Activated CD4-positive, CD25-positive, alpha-beta regulatory T cell (primary cell): ENCODE measurements around the gene LMO1.
A peak's percentile ranks its signal among the peaks of the same experiment; 100 is the strongest.

ENCODE experiments used
- DNase-seq, 4 experiments: peaks; one replicate each; lab custom pipeline; 2025; lab: John Stamatoyannopoulos, UW

Gene LMO1

DNA sequence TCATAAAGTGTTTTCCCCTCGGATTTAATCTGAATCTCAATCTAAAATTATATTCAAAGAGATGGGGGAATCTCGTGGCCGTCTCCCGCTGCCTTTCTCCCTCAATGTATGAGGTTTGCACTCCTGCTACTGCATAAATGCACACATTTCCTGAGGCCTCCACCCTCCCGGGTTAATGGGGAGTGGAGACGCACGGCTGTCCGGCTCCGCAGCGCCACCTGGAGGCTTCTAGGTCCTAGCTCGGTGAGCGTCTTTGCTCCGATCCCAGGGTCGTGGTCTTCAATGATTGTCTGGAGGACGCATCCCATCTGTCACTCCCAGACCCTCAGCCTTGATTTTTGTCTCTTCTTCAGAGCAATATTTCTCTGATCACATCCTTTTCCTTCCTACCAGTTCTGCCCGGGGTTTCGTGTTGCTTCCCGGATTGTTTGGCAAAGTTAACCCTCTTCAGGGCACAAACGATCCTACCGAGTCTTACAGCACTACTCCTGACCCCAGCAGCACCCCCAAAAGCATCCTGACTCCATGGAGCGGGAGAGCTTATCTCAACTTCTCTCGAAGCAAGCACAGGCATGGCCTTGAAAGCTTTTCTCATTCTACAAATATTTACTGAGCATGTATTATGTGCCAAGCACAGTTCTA lies at the start of gene LMO1:
LMO1 (minus strand) TSS at position 110 of the 642 bp plus-strand sequence. CDS start 516 bp downstream, outside the sequence.
- peak; percentile 38 to 56 (median 42) for DNase-seq

DNA sequence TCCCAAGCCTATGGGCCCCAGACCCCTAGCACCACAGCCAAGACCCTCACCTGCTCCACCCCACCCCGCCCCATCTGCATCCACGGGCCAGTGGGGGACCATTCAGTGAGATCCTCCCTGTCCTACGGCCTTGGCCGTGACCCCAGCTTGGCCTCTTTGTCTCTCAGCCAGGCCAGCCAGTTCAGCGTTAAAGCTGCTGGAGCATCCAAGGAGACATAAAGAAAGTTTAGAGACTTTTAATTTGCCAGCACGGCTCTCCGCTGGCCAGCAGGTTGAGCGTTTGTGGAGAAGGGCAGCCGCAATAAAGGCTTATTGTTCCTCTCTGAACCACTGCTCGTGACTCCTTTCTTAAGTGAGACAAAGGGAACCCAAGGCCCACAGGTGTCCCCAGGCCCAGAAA lies 49.3 kb upstream of the LMO1 start:
- DNase-seq, result no peak

DNA sequence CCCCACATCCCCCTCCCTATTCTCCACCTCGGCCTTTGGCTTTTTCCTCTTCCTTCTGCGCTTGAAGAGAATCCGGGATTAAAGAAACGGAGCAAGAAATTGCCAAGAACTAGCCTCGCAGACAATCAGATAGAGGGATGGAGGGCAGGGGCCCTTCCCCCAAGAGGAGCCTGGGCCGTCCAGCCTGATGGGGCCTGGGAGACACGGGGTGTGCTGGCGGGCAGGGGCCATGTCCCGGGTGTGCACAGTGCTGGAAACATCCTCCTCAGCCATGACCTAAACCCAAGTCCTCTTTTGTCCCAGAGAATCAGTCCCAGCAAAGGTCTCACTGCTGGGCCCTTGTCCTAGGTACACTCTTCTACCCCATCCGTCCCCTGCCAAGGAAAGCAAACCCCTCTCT lies 47.7 kb upstream of the LMO1 start:
- no peak for DNase-seq

DNA sequence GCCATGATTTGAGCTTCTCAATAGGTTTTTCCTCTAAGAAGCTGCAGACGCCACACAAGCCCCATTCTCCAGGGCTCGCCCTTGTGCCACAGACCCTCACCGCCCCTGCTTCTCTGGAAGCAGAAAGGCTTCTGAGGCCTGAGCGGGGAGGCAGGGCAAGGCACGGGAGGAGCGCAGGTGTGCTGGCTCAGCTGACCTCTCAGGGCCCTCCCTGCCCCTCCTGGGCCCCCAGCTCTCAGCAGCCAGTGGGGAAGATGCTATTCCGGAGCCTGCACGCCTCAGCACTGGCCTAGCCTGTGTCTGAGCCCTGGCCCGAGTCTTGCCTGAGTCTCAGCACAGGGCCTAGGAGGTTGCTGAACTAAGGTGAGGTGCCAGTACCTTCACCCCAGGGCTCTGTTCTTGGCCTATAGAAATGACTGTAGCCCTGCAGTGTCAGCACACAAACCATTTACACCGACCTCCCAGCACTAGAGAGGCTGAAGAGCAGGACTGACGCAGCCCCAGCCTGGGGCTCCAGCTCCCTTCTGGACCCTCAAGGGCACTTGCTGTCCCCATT lies 47.1 kb upstream of the LMO1 start:
- no peak for DNase-seq

DNA sequence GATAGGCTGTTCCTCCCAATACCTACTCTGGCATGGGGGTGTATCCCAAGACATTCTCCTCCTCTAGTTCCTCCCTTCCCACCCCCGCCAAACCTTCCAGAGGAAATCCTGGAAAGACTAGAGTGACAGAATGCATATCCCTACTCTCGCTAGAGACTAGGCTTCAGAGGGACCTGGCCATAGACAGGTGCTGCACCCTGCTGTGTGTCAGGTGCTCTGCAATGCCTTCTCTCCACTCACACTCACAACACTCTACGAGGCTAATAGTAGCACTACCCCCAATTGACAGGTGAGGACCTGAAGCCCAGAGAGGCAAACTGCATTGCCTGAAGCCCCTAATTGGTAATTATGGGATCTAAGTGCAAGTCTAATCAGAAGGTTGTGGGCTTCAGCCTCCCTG lies 46.2 kb upstream of the LMO1 start:
- no peak for DNase-seq

DNA sequence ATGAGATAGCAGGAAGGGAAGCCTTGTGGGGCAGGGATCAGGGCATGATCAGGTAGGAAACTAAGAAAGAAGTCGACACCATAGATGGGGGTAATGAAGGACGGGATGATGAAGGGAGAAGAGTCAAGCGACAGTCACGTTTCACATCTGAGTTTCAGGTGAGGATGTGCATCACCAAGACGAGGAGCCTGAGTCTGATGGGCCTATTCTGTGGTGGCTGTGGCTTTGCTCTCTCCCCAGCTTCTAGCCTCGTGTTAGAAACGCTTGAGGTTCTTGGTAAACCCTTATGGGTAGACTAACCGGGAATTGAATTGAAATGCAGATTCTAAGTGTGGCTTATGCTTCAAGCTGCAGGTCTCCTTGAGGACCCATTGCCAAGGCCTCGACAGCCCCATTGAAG lies 45.6 kb upstream of the LMO1 start:
- DNase-seq, result no peak

DNA sequence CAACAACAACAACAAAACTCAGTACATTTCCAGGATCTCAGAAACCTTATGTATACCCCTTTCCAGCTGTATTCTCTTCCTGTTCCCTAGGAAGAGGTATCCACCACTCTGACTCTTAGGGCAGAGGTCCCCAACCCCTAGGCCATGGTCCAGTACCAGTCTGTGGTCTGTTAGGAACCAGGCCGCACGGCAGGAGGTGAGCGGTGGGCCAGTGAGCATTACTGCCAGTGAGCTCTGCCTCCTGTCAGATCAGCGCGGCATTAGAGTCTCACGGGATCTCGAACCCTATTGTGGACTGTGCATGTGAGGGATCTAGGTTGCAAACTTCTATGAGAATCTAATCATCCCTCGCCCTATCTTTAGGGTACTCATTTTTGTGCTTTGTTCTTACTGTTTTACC lies 43.9 kb upstream of the LMO1 start:
- no peak for DNase-seq

DNA sequence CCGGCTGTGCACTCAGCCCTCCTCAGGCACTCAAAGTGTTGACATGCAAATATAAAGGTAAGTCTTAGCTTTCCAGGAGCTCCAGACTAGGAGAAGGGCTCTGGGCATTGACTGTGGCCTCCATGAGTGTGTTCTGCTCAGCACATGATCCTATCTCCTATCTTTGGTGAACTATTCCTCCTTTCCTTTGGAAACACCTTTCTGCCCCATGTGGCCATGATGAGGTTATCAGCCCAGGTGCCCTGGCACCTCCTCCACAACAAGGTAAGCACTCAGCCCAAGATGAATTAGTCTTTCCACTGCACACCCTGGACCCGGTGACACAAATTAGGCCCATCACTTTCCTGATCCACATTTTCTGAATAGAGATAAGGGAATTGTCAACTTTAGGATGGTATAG lies 37.9 kb upstream of the LMO1 start:
- DNase-seq, result no peak

DNA sequence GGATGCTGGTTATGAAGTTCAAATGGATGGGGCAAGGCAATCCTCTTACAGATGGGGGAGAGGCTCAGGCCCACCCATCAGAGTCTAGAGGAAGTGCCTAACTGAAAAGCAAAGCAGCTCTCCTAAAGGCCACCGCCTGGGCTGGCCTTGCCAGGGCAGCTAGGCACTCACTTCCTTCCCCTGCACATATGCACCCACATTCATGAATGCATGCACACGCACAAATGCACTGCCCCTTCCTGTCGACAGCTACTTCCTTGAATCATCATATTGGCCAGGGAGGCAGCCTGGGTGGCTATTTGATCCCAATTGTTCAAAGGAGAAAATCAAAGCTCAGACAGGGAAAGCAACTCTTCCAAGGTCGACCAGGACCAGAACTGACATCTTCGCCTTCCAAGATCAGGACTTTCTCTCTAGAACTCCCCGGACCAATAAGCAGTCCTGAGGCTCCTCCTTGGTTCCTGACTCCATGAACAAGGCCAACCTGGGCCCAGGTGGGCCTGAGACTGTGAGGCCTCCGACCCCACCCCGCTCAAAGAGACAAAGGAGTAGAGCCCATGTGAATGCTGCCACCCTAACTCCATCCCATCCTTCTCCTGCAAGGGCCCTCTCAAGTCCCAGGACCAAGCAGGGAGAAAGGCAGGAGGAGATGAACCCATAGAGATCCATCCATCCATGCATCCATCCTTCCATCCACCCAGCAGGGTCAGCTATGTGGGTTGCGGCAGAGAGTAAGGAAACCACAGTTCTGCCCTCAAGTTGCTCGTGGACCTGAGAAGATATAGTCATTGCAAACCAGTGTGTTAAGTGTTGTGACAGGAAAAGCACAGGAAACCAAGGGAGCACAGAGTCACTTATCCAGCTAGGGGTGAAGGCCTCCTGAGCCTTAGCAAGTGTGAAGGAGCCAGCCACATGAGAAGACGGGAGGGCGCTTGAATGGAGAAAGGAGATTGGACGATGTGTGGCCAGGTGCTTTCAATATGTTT lies 35.4 kb upstream of the LMO1 start:
- DNase-seq, result no peak

DNA sequence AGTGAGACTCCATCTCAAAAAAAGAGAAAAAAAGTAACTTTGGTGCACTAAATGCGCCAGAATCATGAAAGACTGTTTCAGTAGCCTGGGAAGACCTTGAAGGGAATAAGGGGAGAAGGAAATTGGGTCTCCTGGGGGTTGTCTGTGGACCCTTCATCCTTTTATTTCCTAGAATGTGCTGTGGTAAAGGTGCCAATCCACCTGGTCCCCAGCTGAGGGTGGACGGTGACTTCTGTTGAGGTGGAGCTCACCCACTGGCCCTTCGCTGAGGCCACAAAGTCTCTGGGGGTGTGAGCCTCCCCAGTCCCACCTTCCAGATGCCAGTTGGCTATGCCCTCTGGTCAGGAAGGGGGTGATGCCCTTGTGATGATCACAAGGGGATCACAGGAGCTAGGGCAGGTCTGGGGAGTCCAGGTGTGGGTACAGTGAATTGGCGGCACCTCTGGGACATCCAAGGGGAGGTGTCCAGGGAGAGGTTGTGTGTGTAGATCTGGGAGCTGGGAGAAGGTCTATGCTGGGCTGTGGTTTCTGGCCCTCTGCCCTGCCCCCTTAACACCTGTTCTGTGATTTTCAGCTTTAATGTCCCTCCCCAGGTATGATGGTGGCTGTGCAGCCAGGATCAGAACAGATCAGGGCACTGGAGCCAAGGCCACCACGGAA lies 34.2 kb upstream of the LMO1 start:
- DNase-seq, result no peak

DNA sequence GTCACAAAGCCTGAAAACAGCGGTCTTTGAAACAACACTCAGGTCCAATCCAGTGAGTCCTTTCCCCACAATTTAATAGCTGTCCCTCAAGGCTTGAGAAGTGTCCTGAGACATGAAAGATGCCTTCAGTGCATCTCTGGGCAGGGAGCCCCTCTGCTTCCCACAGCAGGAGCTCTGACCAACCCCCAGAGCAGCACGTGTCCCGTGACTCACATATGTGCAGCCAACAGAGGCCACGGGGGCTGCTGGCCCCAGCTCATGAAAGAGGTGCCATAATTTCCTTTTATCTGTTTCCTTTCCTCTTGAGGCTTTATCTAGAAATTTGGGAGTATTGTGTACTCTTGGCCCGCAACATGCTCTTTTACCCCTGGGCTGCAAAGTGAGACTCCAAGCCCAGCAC lies 33.2 kb upstream of the LMO1 start:
- no peak for DNase-seq

DNA sequence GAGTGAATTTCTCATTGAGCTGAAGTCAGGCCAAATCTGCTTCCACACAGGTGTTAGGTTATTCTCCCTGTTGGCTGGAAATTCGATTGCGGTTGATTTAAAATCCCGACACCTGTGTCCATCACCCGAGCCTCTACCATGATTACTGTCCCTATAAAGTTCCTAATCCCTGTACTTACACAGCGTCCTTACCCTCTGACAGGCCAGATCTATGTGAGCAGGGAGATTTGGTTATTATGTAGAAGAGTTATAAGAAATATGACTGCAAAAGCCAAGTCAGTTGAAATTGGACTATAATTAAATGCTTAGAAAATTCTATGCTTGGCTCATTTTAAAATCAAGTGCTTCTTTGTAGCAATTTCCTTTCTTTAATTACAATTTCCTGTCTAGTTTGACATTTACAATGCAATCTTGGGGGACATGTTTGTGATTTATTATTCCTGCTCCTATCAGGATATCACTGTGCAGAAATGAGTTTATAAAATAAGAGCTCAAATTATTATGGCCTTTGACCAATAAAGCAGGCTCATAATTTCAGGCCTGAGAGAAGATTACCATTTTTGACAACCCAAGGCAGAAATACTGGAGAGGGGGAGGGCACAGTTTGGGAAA lies 32.5 kb upstream of the LMO1 start:
- DNase-seq, result no peak

DNA sequence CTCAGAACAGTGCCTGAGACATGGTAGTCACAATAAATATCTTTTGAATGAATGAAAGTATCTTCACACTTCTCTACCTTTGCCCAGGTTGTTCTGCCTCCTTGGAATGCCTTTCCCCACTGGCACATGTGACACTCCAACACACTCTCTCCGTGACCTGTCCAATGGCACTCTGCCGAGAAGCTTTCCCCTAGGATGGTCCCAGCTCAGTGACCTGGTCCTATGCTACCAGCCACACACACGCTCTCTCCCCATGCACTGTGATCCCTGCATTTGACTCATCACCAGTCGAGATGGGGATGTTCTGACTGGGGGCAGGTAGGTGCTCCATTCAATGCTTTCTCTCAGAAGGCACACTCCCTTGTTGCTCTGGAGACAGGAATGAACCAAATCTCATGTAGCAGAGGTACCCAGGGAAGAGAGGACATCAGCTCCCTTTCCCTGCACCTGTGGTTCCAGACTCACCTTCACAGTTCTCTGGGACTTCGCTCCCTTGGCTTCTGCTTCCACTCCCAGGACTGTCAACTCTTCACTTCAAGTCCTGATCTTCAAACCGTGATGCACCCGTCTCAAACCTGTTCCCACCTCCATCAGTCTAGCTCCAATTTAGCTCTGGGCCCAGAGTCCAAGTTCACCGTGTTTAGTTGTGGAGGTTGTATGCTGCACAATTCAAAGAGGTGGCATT lies 30.7 kb upstream of the LMO1 start:
- no peak for DNase-seq

DNA sequence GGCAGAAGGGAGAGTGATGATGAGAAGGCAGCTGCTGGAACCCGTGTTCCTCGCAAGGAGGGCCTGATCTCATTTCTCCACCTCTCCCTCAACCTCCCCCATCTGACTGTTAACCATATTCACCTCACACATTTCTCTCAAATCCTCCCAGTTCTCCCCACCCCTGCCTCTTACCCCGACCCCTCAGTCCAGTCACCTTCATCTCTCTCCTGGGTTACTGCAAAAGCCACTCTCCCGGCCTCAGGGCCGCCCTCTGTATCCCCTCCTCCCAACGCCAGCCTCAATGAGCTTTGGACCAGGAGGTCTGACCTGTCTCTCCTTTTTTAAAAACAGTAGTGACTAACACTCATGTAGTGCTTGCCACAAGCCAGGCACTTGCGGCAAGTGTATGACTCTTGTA lies 29.5 kb upstream of the LMO1 start:
- DNase-seq, result no peak

DNA sequence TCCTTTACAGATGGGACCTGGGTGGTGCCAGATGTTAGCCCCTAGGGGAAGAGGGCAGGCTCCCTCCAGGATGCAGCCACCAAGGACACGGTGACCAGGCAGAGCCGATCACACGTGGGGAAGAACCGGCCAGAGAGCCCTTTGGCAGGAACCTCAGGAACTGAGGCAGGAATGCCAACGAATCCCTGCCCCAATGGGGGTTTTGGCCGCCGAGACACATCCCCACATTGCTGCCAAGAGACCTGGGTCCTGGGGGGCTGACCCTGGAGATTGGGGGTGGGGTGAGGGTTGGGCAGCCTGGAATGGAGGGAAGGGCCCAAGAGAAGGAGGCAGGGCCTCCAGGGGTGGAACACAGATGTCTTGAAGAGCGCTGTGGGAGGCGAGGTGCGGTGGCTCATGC lies 28.7 kb upstream of the LMO1 start:
- DNase-seq, result no peak

DNA sequence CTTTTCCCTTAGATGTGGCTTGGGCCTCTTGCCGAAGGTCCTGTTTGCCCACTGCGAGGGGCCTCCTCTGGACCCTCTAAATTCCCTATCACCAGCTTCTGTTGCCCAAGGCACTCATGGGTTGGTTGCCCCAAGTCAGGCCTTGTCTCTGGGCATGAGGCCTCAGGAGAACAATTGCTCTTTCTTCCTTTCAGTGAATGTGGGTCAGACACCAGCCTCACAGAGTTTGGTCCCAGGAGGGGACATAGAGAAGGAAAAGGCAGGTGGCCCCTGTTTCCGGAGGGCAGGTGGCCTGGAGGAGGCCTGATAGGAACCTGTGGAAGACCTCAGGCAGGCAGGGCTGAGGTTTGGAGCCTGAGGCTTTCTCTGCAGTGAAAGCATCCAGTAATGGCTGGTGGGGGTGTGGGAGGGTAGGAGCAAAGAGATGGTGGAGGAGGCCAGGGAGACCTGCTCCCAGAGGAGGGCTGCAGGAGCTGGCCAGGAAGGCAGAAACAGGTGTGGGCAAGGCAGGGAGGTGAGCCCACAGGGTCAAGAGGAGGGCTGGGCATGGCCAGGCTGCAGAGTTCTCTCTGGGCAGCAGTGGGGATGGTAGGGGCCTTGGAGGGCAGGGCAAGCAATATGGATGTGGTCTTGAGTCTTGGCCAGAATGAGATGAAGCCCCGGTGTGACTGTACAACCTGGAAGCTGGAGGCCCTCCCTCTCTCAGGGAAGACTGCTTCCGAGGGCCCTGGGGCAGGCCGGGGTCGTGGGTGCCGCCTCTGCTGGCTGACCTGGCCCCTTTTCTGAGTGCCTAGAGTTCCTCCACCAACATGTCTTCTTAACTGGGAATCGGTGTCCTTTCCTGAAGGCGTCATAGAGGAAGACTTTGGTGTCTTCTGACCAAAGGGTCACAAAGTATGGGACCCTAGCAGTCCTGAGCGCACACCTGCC lies 28.0 kb upstream of the LMO1 start:
- no peak for DNase-seq

DNA sequence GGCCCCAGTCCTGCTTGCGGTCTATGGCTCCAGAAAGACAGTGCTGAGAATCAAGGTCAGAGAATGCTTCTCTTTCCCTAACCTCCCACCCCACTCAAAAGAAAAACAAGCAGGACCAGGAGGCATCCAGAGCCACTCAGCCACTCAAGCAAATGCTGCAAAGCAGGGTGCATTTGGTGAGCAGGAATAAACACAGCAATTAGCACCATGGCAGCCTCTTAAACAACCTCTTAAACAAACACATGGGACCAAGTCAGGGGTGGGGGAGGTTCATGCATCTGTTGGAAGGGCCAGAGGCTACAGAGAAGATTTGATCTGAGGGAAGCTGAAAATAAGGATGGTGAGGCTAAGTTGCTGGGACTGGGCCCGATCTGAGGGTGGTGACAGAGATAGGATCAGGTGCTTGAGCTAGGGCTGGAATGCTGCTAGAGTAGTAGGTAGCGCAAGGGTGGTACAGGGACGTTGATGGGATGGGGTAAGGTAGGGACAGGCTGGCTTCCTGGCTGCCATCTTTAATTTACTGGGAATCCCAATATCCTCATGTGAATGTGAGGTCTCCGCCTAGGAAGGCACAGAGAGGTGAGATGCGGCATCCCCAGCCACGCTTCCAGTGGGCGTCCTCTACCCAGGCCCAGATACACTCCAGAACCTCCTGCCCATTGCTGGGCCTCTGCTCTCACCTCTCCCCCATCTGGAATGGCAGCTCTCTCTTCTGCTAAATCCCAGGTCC lies 26.6 kb upstream of the LMO1 start:
- DNase-seq, result no peak

DNA sequence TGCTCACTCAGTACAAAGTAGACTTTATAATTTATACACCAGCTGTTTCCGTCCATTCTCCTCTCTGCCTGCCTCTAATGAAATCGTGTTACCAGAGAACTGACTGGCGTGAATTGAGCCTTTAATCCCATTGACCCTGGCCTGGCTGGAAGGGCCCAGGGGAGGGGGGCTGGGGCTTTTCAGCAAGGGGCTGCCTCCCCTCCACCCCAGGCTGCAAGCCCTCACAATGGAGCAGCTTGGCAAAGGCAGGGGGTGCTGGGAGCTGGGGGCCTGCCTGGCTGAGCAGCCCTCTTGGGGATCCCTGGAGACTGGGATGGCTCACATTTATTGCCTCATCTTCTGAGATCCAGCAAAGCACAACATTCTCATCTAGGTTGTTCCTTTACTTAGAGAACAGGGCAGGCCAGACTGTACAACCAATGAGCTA lies 25.8 kb upstream of the LMO1 start:
- no peak for DNase-seq

DNA sequence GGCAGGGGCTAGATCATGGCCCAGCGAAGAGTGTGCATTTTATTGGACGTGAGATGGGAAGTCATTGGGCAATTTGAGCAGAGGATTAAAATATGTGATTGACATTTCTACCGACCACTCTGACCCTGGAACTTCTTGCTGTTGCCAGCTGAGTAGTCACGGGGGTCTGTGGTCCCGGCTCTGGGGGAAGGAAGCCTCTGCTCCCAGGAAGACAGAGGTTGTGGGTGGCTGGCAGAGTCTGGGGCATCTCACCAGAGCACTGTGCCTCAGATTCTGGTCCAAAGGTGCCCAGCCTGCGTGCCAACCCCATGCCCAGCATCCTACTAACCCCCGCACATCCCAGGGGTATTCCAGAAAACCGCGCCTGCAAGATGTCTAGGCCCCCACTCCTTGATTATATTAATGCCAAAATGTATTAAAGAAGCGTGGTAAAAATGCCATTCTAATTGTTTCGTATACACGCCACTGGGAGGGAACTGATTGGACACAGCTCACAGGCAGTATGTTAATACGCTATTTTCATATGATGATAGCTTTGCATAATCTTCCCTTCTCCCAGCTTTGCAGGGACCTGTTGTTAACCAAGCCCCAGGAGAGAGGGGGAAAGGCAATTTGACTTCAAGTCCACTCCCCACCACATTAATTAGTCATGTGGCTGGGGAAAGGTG lies 25.3 kb upstream of the LMO1 start:
- DNase-seq, result no peak
